ENCODE data around the gene CD207. TPM values are rescaled to one million over a fixed set of nuclear protein-coding genes. Genes with fewer than 3 reads are reported as not detected.

CD207 gene

GRCh38 chr2:70785137-70785911, 50.3 kb downstream of the CD207 start:
- Histone ChIP-seq H2BK15ac (replicated peaks; ENCODE audit: low read depth) (no peak overlapping the region), H3K4me3 (ENCODE audit: low read length) (no peak overlapping the region)
- no CpG with 5 or more reads among the region's 7 CpGs for WGBS (ENCODE audit: extremely low coverage, insufficient coverage, low lambda C conversion rate)

DNA sequence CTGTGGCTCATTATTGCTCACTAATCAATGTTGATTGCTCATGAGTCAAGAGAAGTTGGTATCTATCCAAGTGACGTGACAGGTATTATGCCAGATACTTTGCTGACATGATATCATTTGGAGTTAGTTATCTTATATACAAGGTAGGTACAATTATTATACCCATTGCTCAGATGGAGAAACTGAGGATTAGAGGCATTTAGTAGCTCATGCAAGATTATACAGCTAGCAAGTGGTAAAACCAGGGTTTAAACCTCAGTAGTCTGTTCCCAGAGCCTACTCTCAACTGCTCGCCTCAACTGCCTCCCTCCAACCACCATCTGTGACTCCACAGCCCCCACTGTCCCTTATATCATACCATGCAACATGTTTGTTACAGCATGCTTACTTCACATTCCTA, 51.3 kb downstream of the CD207 start:
- Histone ChIP-seq H4K8ac (ENCODE audit: low read depth, low read length) (no peak overlapping the region), H2BK15ac (replicated peaks; ENCODE audit: low read depth) (no peak overlapping the region), H3K23ac (ENCODE audit: low read length) (no peak overlapping the region), H4K5ac (ENCODE audit: low read length) (no peak overlapping the region), H3K4ac (ENCODE audit: low read depth, low read length) (no peak overlapping the region), H3K18ac (ENCODE audit: low read length) (no peak overlapping the region), H3K36me3 (ENCODE audit: control insufficient read depth, insufficient read depth, low read length) (no peaks in the 10 kb centered on the region), H3K56ac (ENCODE audit: low read length) (no peak overlapping the region), H3K4me3 (ENCODE audit: low read length) (no peak overlapping the region), H3K27me3 (ENCODE audit: insufficient read depth, low read length, poor library complexity) (peaks cover 6% of the 10 kb centered on the region), H3K79me1 (ENCODE audit: low read length) (no peaks in the 10 kb centered on the region), H3K4me2 (ENCODE audit: low read length) (no peak overlapping the region), H3K27ac (ENCODE audit: low read depth, low read length) (no peak overlapping the region), H3K79me2 (ENCODE audit: control insufficient read depth, insufficient read depth, low read length) (no peaks in the 10 kb centered on the region), H3K4me1 (ENCODE audit: control insufficient read depth, low read depth, low read length) (no peaks in the 10 kb centered on the region), H2BK120ac (ENCODE audit: low read depth, low read length) (no peak overlapping the region), H2AK5ac (ENCODE audit: low read length) (no peak overlapping the region), H3K9ac (ENCODE audit: low read length) (no peak overlapping the region), H2BK5ac (ENCODE audit: low read length) (no peak overlapping the region)
- no CpG with 5 or more reads among the region's 2 CpGs for WGBS (ENCODE audit: extremely low coverage, insufficient coverage, low lambda C conversion rate)
- DNase-seq: no peak

More at GRCh38 chr2:70785137-70785911, 50.3 kb downstream of the CD207 start:
- Histone ChIP-seq H3K18ac (ENCODE audit: low read length) (no peak overlapping the region), H3K9ac (ENCODE audit: low read length) (no peak overlapping the region), H3K4me2 (ENCODE audit: low read length) (no peak overlapping the region), H3K4me1 (ENCODE audit: control insufficient read depth, low read depth, low read length) (no peaks in the 10 kb centered on the region), H3K79me1 (ENCODE audit: low read length) (no peaks in the 10 kb centered on the region), H4K5ac (ENCODE audit: low read length) (no peak overlapping the region), H3K27ac (ENCODE audit: low read depth, low read length) (no peak overlapping the region), H3K23ac (ENCODE audit: low read length) (no peak overlapping the region), H4K8ac (ENCODE audit: low read depth, low read length) (no peak overlapping the region), H2BK120ac (ENCODE audit: low read depth, low read length) (no peak overlapping the region), H3K36me3 (ENCODE audit: control insufficient read depth, insufficient read depth, low read length) (no peaks in the 10 kb centered on the region), H3K56ac (ENCODE audit: low read length) (no peak overlapping the region), H3K4ac (ENCODE audit: low read depth, low read length) (no peak overlapping the region), H2BK5ac (ENCODE audit: low read length) (no peak overlapping the region), H3K27me3 (ENCODE audit: insufficient read depth, low read length, poor library complexity) (peaks cover 12% of the 10 kb centered on the region), H2AK5ac (ENCODE audit: low read length) (no peak overlapping the region), H3K79me2 (ENCODE audit: control insufficient read depth, insufficient read depth, low read length) (no peaks in the 10 kb centered on the region)
- DNase-seq: peak; percentile 73

Small RNA genes lying within 50 kb of the gene (small RNA-seq; reads per million reads assigned to genes)
- not detected for gene HMGN2P21 (ENCODE audit: insufficient read depth)
